Endothelial cell of umbilical vein (primary cell): Measurements from ENCODE around the gene TIPIN. TPM values are rescaled to one million over a fixed set of nuclear protein-coding genes. Genes with fewer than 3 reads are reported as not detected.

Experiments used
- BruUV-seq: library from RNA; stranded (reverse); fragments of 400-500 nt; replicated peaks from 2 replicates; lab custom pipeline; 2021; lab: Mats Ljungman, UMichigan
- CTCF ChIA-PET: fragments of 300-600, 350-600 bp; sonication (Branson Sonifier 250); formaldehyde crosslinking; loops from one replicate; lab custom pipeline; 2021; ENCODE audit warnings: antibody characterized with exemption, inconsistent platforms; lab: Charles Lee
- POLR2A ChIA-PET: fragments of 300-600, 350-600 bp; sonication (Branson Sonifier 250); formaldehyde crosslinking; loops from one replicate; lab custom pipeline; 2021; ENCODE audit warnings: antibody characterized with exemption, inconsistent platforms; lab: Charles Lee
- DNase-seq: peaks from one replicate; pipeline ENCODE4 v3.0.0-alpha.2; 2011; ENCODE audit warnings: low read depth, low spot score
- FAIRE-seq: peaks from 2 replicates; lab custom pipeline; 2011; peaks lifted over from hg19 to GRCh38; lab: Jason Lieb, UNC
- H2AFZ ChIP-seq: 2 replicates; pipeline ENCODE4 v1.6.0; 2012; ENCODE audit warnings: low read depth, low read length, control low read depth, inconsistent platforms
- H3K27ac ChIP-seq: 2 replicates; pipeline ENCODE4 v1.5.1; 2011; ENCODE audit warnings: low read depth, mild to moderate bottlenecking, control low read depth, low read length, moderate library complexity; ENCODE audit not compliant: insufficient read depth
- H3K27me3 ChIP-seq, 2 experiments: 2 replicates each; pipeline versions ENCODE4 v1.6.0 to v1.6.1; 2011; ENCODE audit warnings: low read length in 2 of 2, mixed read lengths in 1 of 2; ENCODE audit not compliant: control insufficient read depth in 2 of 2, insufficient read depth in 2 of 2
- H3K36me3 ChIP-seq, 2 experiments: 2 replicates in 1 of 2; 3 replicates in 1 of 2; pipeline ENCODE4 v1.5.1; 2011; ENCODE audit warnings: low read length in 2 of 2, mild to moderate bottlenecking in 1 of 2, moderate library complexity in 1 of 2; ENCODE audit not compliant: control insufficient read depth in 2 of 2, insufficient read depth in 2 of 2; ENCODE audit errors: extremely low read depth in 1 of 2
- H3K4me1 ChIP-seq: 3 replicates; pipeline ENCODE4 v1.5.1; 2011; ENCODE audit warnings: mild to moderate bottlenecking, low read length; ENCODE audit not compliant: control insufficient read depth, insufficient read depth; ENCODE audit errors: extremely low read depth
- H3K4me2 ChIP-seq: 2 replicates; pipeline ENCODE4 v1.6.1; 2011; ENCODE audit warnings: low read length, control low read depth, mixed read lengths; ENCODE audit not compliant: insufficient read depth
- H3K4me3 ChIP-seq, 3 experiments: fragments of 200-600 bp in 1 of 3; sonication (generic), shearing (Covaris generic) in 1 of 3; replicated peaks in 1 of 3; 2 replicates each; pipeline ENCODE4 v1.5.1; 2011 to 2016; ENCODE audit warnings: control low read depth in 3 of 3, low read length in 3 of 3, mild to moderate bottlenecking in 2 of 3, inconsistent platforms in 1 of 3, low read depth in 1 of 3, moderate library complexity in 1 of 3; ENCODE audit not compliant: insufficient read depth in 1 of 3
- H3K79me2 ChIP-seq: 2 replicates; pipeline ENCODE4 v1.6.0; 2012; ENCODE audit warnings: low read length, inconsistent platforms; ENCODE audit not compliant: control insufficient read depth, insufficient read depth
- H3K9ac ChIP-seq: replicated peaks from 2 replicates; pipeline ENCODE3; 2011; ENCODE audit warnings: low read length, control low read depth; ENCODE audit not compliant: insufficient read depth; ENCODE audit errors: extremely low read depth
- H3K9me1 ChIP-seq: replicated peaks from 3 replicates; pipeline ENCODE4 v1.6.0; 2011; ENCODE audit warnings: mild to moderate bottlenecking, low read length; ENCODE audit not compliant: control insufficient read depth, insufficient read depth; ENCODE audit errors: extremely low read depth
- H3K9me3 ChIP-seq: replicated peaks from 2 replicates; pipeline ENCODE4 v1.5.1; 2012; ENCODE audit warnings: low read length, inconsistent platforms; ENCODE audit not compliant: control insufficient read depth, insufficient read depth
- H4K20me1 ChIP-seq: replicated peaks from 2 replicates; pipeline ENCODE3; 2011; ENCODE audit warnings: mild to moderate bottlenecking, low read length; ENCODE audit not compliant: control insufficient read depth, insufficient read depth; ENCODE audit errors: extremely low read depth
- EZH2 ChIP-seq: IDR thresholded peaks from 2 replicates; pipeline ENCODE4 v1.6.1; 2012; ENCODE audit warnings: borderline replicate concordance, low read depth, mild to moderate bottlenecking, moderate library complexity, low read length, inconsistent platforms; ENCODE audit not compliant: severe bottlenecking
- FOS ChIP-seq: IDR thresholded peaks from 2 replicates; pipeline ENCODE4 v1.6.1; 2011; ENCODE audit warnings: mild to moderate bottlenecking, low read length, moderate library complexity, borderline replicate concordance; ENCODE audit not compliant: insufficient read depth
- GATA2 ChIP-seq: IDR thresholded peaks from 2 replicates; pipeline ENCODE4 v1.7.0; 2011; ENCODE audit warnings: low read depth, mild to moderate bottlenecking, moderate library complexity, mixed read lengths, low read length; ENCODE audit not compliant: insufficient read length, insufficient read depth
- JUN ChIP-seq: IDR thresholded peaks from 2 replicates; pipeline ENCODE4 v1.6.1; 2011; ENCODE audit warnings: borderline replicate concordance, low read depth; ENCODE audit not compliant: insufficient read length, insufficient read depth
- MYC ChIP-seq: IDR thresholded peaks from one replicate; pipeline ENCODE4 v1.6.1; 2011; ENCODE audit warnings: mild to moderate bottlenecking, low read depth, low read length
- POLR2A ChIP-seq: IDR thresholded peaks from 2 replicates; pipeline ENCODE4 v1.6.1; 2012; ENCODE audit warnings: low read depth, mild to moderate bottlenecking, control low read depth, low read length
- POLR2AphosphoS5 ChIP-seq: IDR thresholded peaks from 2 replicates; pipeline ENCODE4 v1.6.1; 2012; ENCODE audit warnings: low read depth, mild to moderate bottlenecking, control low read depth, low read length, moderate library complexity; ENCODE audit not compliant: insufficient read depth
- dilution Hi-C: fragments of 300-500 bp; cut with MboI; formaldehyde crosslinking; loops from one replicate; pipeline ENCODE4 v1.15.0; 2019; ENCODE audit warnings: low sequenced_read_pairs; ENCODE audit not compliant: extremely low pct_ligation_motif_present
- intact Hi-C: fragments of 100-400 bp; cut with micrococcal nuclease; formaldehyde crosslinking; loops from one replicate; pipeline ENCODE4 v1.10.0; 2022
- polyA plus RNA-seq, 4 experiments: library from polyadenylated mRNA; depleted of rRNA in 3 of 4; stranded (reverse) in 3 of 4; unstranded in 1 of 4; fragments of >200 nt; gene quantifications; 2 replicates each; pipeline versions ENCODE4 v1.2.1 to v1.2.3, GENCODE V29; 2011 to 2012; ENCODE audit warnings: missing spikeins in 1 of 4
- total RNA-seq: library from RNA; stranded (reverse); gene quantifications from 2 replicates; pipeline ENCODE4 v1.2.3, GENCODE V29; 2021
- TF ChIP-seq, protein P1 (sequence below), 2 donors: IDR thresholded peaks; 1 replicate in 1 of 2; 2 replicates in 1 of 2; pipeline ENCODE4 v1.5.1; 2011; ENCODE audit warnings: low read length in 2 of 2, mild to moderate bottlenecking in 2 of 2, moderate library complexity in 2 of 2, control low read depth in 1 of 2, inconsistent platforms in 1 of 2, low read depth in 1 of 2; ENCODE audit not compliant: insufficient read depth in 1 of 2; ENCODE audit errors: extremely low read depth in 1 of 2
- TF ChIP-seq, protein P2 (sequence below): IDR thresholded peaks from 2 replicates; pipeline ENCODE4 v1.6.1; 2011; ENCODE audit not compliant: insufficient read depth, insufficient read length

The TIPIN gene
- total and polyA plus RNA-seq, 2 donors (not counting 3 experiments of a cell fraction or from before 2014, with no cell fraction given) = 3.6 to 15.4 TPM

DNA sequence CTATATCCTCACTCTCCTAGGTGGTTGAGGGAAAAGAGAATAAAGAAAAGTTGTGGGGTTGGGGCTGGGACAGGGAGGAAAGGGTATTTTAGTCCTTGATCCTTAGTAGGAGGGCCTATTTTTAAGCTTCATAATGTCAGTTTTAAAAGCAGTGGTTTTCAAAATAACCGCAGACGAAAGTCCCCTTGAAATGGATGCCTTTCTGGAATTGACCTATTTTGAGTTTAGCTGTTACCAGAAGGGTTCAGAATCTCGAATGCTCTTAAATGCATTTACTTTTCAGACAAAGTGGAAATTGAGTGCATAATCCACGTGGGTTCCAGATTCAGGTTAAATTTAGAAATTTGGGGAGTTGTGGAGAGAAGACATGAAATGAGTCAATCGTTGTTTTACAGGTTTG lies 46.8 kb upstream of the TIPIN start:
- no peak overlapping the region for H3K27ac ChIP-seq
- H3K4me1 ChIP-seq = peaks cover 35% of the 10 kb centered on the region
- TF ChIP-seq GATA2 = no peak
- TF ChIP-seq, protein P1, sequence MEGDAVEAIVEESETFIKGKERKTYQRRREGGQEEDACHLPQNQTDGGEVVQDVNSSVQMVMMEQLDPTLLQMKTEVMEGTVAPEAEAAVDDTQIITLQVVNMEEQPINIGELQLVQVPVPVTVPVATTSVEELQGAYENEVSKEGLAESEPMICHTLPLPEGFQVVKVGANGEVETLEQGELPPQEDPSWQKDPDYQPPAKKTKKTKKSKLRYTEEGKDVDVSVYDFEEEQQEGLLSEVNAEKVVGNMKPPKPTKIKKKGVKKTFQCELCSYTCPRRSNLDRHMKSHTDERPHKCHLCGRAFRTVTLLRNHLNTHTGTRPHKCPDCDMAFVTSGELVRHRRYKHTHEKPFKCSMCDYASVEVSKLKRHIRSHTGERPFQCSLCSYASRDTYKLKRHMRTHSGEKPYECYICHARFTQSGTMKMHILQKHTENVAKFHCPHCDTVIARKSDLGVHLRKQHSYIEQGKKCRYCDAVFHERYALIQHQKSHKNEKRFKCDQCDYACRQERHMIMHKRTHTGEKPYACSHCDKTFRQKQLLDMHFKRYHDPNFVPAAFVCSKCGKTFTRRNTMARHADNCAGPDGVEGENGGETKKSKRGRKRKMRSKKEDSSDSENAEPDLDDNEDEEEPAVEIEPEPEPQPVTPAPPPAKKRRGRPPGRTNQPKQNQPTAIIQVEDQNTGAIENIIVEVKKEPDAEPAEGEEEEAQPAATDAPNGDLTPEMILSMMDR (IDR thresholded peaks at IDR 0.05; ENCODE audit: extremely low read depth in 1 of 2, insufficient read depth in 1 of 2, low read depth in 1 of 2, low read length in 2 of 2) = no peak
- no peak for TF ChIP-seq POLR2A
- TF ChIP-seq FOS = no peak
- TF ChIP-seq EZH2 = no peak
- TF ChIP-seq MYC = no peak
- no peak for TF ChIP-seq POLR2AphosphoS5
- TF ChIP-seq, protein P2, sequence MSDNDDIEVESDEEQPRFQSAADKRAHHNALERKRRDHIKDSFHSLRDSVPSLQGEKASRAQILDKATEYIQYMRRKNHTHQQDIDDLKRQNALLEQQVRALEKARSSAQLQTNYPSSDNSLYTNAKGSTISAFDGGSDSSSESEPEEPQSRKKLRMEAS = no peak
- no peak for TF ChIP-seq JUN
- BruUV-seq = no TSS peak
- H2AFZ ChIP-seq = no peak overlapping the region
- POLR2A ChIA-PET = no interaction called here
- DNase-seq (no peak), FAIRE-seq (no peak)
- H3K9ac ChIP-seq = no peak overlapping the region
- H3K9me1 ChIP-seq = no peaks in the 10 kb centered on the region
- H3K9me3 ChIP-seq = no peaks in the 10 kb centered on the region
- intact Hi-C loops = no loop called here
- H3K4me3 ChIP-seq = no peak overlapping the region
- H3K4me2 ChIP-seq = no peak overlapping the region
- H4K20me1 ChIP-seq = peaks cover 2% of the 10 kb centered on the region
- dilution Hi-C loops = loop anchor here (25.0 kb wide), 1 partner anchor 91 kb away; no protein-coding TSS in a partner anchor
- H3K36me3 ChIP-seq = no peaks in the 10 kb centered on the region
- peaks cover 90% of the 10 kb centered on the region for H3K79me2 ChIP-seq
- no peaks in the 10 kb centered on the region for H3K27me3 ChIP-seq
- CTCF ChIA-PET = interaction anchor here (0.8 to 4.2 kb wide), 7 partner anchors 10 to 95 kb away, joined by 3 to 51 read pairs (median 4); partner anchors contain the start of genes MAP2K1 and SNAPC5
